Cardiac muscle cell (in vitro differentiated cells and primary cell): ENCODE results near the gene CFAP74. TPM values are rescaled to one million over a fixed set of nuclear protein-coding genes. Genes with fewer than 3 reads are reported as not detected.

Source experiments
- DNase-seq, 2 donors: peaks; one replicate each; pipeline versions ENCODE4 v3.0.0 to v3.0.0-alpha.2; 2010 to 2017; ENCODE audit warnings: low read depth in 1 of 2, low spot score in 1 of 2
- H3K27ac ChIP-seq: fragments of 200-600 bp; sonication (generic); 2 replicates; pipeline ENCODE4 v1.5.1; 2016
- H3K27me3 ChIP-seq: fragments of 200-600 bp; sonication (generic); 2 replicates; pipeline ENCODE4 v1.6.0; 2016; ENCODE audit warnings: control low read depth
- H3K36me3 ChIP-seq: fragments of 200-600 bp; sonication (generic); 2 replicates; pipeline ENCODE4 v1.5.1; 2016; ENCODE audit warnings: control low read depth
- H3K4me1 ChIP-seq: fragments of 200-600 bp; sonication (generic); 2 replicates; pipeline ENCODE4 v1.8.1; 2017; ENCODE audit warnings: low read depth, mild to moderate bottlenecking, mixed run types
- H3K4me3 ChIP-seq: fragments of 200-600 bp; sonication (generic); 2 replicates; pipeline ENCODE4 v1.5.1; 2016; ENCODE audit warnings: mild to moderate bottlenecking
- H3K9me3 ChIP-seq: fragments of 200-600 bp; sonication (generic); 2 replicates; pipeline ENCODE4 v1.5.1; 2017; ENCODE audit warnings: low read depth, mild to moderate bottlenecking, control low read depth
- polyA plus RNA-seq: library from polyadenylated mRNA; unstranded; fragments of >200 nt; fragmentation: Nextera tagmentation; extraction: Ambion mirVana; gene quantifications from 2 replicates; pipeline ENCODE4 v1.2.1, GENCODE V29; 2016
- total RNA-seq: library from RNA; depleted of rRNA; stranded (reverse); fragments of >200 nt; gene quantifications from 2 replicates; pipeline ENCODE4 v1.2.3, GENCODE V29; 2016
- TF ChIP-seq, protein P1 (sequence below): IDR thresholded peaks from 2 replicates; pipeline ENCODE4 v1.5.1; 2012; ENCODE audit warnings: low read depth, mild to moderate bottlenecking, low read length

The CFAP74 gene, protein sequence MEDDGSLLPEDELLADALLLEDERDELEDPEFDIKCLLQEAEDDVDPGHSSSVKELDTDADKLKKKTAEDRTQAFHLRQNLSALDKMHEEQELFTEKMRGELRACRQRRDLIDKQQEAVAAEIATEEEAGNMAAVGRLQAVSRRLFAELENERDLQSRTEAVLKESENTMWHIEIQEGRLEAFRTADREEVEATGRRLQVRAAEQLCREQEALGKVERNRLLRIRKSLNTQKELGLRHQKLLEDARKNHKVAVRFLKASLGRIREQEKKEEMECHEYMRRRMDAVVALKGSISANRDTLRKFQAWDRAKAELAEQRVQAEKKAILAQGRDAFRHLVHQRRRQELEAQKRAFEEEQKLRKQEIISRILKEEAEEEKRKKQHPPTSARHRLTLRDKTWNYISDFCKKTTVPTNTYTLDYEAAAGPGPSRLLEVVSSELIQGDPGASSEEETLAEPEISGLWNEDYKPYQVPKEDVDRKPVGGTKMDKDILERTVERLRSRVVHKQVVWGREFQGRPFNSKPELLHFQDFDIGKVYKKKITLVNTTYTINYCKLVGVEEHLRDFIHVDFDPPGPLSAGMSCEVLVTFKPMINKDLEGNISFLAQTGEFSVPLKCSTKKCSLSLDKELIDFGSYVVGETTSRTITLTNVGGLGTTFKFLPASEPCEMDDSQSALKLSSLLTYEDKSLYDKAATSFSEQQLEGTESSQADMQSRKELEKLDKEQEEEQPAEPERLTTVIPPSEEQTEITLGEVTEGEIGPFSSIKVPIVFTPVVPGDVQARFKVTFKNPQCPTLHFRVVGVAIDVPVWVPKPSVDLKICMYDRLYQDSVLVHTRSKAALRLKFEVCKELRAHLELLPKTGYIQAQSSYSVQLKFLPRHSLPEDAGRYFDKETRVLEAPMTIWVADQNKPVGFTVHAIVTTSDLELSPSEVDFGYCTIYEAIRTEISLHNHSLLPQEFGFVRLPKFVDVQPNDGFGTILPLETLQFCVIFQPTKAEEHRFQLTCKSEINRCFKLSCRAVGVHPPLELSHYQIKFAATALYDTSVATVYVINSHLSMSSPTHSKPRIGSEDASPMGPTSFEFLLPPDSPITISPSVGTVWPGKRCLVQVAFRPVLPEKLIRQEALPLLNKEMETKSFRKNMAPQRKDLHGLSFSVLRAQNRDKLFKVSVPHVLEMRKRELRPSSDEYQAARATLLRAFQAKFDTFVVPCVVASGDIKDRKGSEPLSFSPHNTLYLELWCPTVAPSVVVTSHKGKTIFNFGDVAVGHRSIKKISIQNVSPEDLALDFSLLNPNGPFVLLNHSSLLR (N-terminal part only)
- total RNA-seq (0.63 and 0.67 TPM in 2 replicates), polyA plus RNA-seq (0.65 and 1.7 TPM in 2 replicates)

DNA sequence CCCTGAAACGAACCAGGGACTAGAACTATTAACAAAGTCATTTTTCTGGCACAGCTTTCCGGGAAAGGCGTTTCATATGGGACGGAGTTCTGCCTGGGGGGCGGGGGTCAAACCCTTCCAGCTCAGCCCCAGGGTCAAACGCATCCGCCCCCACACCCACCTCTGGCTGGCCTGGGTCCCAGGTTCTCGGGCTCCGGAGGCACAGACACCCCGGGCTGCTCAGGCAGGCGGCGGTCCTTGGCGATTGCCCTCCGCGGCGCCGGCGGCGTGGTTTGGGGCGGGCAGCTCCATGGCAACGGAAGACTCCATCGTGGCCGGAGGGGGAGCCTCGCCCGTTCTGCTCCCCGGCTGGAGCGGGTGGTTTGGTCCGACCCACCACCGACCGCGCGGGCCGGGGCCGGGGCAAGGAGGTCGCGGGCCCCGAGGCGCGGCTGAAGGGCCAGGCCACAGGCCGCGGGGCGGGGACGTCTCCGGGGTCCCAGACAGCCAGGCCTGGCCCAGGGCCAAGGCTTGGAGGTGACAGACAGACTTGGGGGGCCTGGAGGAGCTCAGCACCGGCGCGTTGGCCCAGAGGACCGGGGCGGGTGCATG lies at the start of gene CFAP74:
TSS of gene CFAP74 (minus strand) at position 246 of the 591 bp plus-strand sequence. CDS start 12,830 bp downstream, outside the sequence.
- Histone ChIP-seq H3K36me3 (no peaks in the 10 kb centered on the region), H3K4me3 (peak within 1 kb of the TSS; percentile 8), H3K27ac (no peak within 1 kb of the TSS), H3K4me1 (peaks cover 3% of the 10 kb centered on the region), H3K9me3 (no peaks in the 10 kb centered on the region), H3K27me3 (no peaks in the 10 kb centered on the region)
- DNase-seq = peak; percentile 83 to 92
- TF ChIP-seq, protein P1, sequence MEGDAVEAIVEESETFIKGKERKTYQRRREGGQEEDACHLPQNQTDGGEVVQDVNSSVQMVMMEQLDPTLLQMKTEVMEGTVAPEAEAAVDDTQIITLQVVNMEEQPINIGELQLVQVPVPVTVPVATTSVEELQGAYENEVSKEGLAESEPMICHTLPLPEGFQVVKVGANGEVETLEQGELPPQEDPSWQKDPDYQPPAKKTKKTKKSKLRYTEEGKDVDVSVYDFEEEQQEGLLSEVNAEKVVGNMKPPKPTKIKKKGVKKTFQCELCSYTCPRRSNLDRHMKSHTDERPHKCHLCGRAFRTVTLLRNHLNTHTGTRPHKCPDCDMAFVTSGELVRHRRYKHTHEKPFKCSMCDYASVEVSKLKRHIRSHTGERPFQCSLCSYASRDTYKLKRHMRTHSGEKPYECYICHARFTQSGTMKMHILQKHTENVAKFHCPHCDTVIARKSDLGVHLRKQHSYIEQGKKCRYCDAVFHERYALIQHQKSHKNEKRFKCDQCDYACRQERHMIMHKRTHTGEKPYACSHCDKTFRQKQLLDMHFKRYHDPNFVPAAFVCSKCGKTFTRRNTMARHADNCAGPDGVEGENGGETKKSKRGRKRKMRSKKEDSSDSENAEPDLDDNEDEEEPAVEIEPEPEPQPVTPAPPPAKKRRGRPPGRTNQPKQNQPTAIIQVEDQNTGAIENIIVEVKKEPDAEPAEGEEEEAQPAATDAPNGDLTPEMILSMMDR = no peak

- TF ChIP-seq, protein P1 = no peak
- H3K36me3 ChIP-seq = peaks cover 3% of the 10 kb centered on the region
- no peaks in the 10 kb centered on the region for H3K27me3 ChIP-seq
- H3K4me3 ChIP-seq = no peak overlapping the region
- no peaks in the 10 kb centered on the region for H3K9me3 ChIP-seq
- no peak for DNase-seq
- no peak overlapping the region for H3K27ac ChIP-seq
- H3K4me1 ChIP-seq = peaks cover 10% of the 10 kb centered on the region
Observed at GRCh38 chr1:2053217-2053616, 49.6 kb upstream of the CFAP74 start.

DNA sequence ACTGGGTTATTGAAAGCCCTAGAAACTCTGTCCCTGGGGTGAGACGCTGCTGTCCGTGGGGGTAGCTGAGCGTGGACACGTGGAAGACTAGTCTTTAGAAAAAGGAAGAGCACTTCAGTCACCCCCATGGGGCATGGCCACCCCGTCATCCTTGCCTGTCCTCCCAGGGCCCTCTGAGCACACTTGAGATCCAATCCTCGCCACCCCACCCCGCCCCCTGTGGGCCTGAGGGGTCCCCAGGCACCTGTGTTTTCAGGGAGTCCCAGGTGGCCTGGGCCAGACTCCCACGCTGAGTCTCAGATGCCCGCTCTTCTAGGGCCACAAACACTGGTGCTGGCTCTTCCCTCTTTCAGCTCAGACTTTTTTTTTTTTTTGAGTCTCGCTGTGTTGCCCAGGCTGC lies 49.2 kb upstream of the CFAP74 start:
- no peak for DNase-seq
- H3K27ac ChIP-seq = no peak overlapping the region
- no peaks in the 10 kb centered on the region for H3K27me3 ChIP-seq
- peaks cover 3% of the 10 kb centered on the region for H3K36me3 ChIP-seq
- no peaks in the 10 kb centered on the region for H3K9me3 ChIP-seq
- H3K4me1 ChIP-seq = peaks cover 10% of the 10 kb centered on the region
- TF ChIP-seq, protein P1 = no peak
- H3K4me3 ChIP-seq = no peak overlapping the region

DNA sequence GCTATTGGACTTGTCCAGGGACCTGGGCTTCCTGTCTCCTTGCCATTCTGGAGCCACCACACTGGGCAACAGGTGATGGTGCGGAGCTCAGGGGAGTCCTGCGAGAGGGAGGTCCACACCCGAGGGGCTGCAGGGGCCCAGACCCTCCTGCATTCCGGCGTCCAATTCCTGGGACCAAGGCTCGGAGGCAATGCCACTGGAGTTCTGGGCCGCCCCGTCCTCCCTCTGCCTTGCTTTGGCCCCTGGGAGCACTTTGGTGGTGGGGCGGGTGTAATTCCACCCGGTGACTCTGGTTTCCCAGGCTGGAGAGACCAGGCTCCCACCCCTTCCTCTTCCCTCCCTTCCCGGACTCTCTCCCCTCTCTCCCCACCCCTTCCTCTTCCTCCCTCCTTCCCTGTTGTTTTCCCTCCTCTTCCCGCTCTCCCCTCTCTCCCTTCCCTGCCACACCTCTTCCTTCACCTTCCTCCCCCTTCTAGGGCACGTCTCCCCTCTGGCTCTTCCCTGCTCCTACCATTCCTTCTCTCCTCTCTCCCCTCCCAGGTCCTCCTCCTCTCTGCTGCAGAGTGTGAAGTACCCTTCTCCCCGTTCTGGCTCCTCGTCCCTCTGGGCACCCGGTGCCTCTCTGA lies 48.6 kb upstream of the CFAP74 start:
- H3K9me3 ChIP-seq = no peaks in the 10 kb centered on the region
- no peak for DNase-seq
- H3K36me3 ChIP-seq = peaks cover 3% of the 10 kb centered on the region
- no peak overlapping the region for H3K27ac ChIP-seq
- TF ChIP-seq, protein P1 = no peak
- no peak overlapping the region for H3K4me3 ChIP-seq
- peaks cover 5% of the 10 kb centered on the region for H3K27me3 ChIP-seq
- peaks cover 10% of the 10 kb centered on the region for H3K4me1 ChIP-seq
